ENCODE results near the gene KLHL41.

DNA sequence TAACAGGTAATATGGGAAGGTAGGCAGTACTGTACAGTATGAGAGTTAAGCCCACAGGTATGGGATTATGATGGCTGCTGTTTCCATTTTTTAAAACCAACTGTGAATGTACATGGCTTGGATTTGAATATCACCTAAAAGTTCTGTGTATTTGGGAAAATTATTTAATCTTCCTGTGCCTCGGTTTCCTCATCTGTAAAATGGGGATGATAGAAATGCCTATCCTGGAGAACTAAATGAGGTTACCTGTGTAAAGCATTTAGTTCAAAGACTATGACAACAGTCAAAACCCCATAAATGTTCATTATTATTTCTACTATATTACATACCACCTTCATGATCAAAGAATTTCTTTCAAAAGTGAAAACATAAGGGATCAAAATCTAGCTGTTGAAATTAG lies 3.6 kb downstream of the KLHL41 start:
- TF ChIP-seq, protein P1, sequence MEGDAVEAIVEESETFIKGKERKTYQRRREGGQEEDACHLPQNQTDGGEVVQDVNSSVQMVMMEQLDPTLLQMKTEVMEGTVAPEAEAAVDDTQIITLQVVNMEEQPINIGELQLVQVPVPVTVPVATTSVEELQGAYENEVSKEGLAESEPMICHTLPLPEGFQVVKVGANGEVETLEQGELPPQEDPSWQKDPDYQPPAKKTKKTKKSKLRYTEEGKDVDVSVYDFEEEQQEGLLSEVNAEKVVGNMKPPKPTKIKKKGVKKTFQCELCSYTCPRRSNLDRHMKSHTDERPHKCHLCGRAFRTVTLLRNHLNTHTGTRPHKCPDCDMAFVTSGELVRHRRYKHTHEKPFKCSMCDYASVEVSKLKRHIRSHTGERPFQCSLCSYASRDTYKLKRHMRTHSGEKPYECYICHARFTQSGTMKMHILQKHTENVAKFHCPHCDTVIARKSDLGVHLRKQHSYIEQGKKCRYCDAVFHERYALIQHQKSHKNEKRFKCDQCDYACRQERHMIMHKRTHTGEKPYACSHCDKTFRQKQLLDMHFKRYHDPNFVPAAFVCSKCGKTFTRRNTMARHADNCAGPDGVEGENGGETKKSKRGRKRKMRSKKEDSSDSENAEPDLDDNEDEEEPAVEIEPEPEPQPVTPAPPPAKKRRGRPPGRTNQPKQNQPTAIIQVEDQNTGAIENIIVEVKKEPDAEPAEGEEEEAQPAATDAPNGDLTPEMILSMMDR (IDR thresholded peaks at IDR 0.05; ENCODE audit: poor library complexity), result no peak
- TF ChIP-seq EZH2 (IDR thresholded peaks at IDR 0.05; ENCODE audit: borderline replicate concordance) (no peak), EZH2phosphoT487 (IDR thresholded peaks at IDR 0.05; ENCODE audit: low read depth, severe bottlenecking, unreplicated experiment) (no peak)
